Mammary epithelial cell (primary cell): ENCODE data around the gene LIN7A.

ENCODE experiments used
- CTCF ChIP-seq, 2 donors: IDR thresholded peaks in 1 of 2; conservative IDR thresholded peaks in 1 of 2; 2 replicates each; pipeline ENCODE4 v1.5.1; 2011 to 2012; ENCODE audit warnings: inconsistent platforms in 2 of 2, low read length in 2 of 2, mild to moderate bottlenecking in 2 of 2, control low read depth in 1 of 2, low read depth in 1 of 2; ENCODE audit not compliant: insufficient read depth in 1 of 2; ENCODE audit errors: extremely low read depth in 1 of 2
- EZH2 ChIP-seq: IDR thresholded peaks from 2 replicates; pipeline ENCODE4 v1.6.1; 2012; ENCODE audit warnings: low read length, inconsistent platforms, borderline replicate concordance

GRCh38 chr12:80860928-80861327 is 76.8 kb downstream of the LIN7A start:
- no peak for TF ChIP-seq CTCF (conservative IDR thresholded peaks at IDR 0.05 in 1 of 2, IDR thresholded peaks at IDR 0.05 in 1 of 2; ENCODE audit: extremely low read depth in 1 of 2, insufficient read depth in 1 of 2, low read depth in 1 of 2, low read length in 2 of 2)
- no peak for TF ChIP-seq EZH2
